HepG2 (cell line): ENCODE results near the gene UBTD1. TPM values are rescaled to one million over a fixed set of nuclear protein-coding genes. Genes with fewer than 3 reads are reported as not detected.

ENCODE experiments used
- GATA4 ChIP-seq: sonication (generic); IDR thresholded peaks from 2 replicates; pipeline ENCODE4 v1.6.1; 2016; ENCODE audit warnings: antibody characterized with exemption, low read depth, borderline replicate concordance
- JARID2 ChIP-seq: sonication (generic); formaldehyde crosslinking; IDR thresholded peaks from 2 replicates; pipeline ENCODE4 v1.8.1; 2023; ENCODE audit warnings: missing genetic modification reagents, inconsistent platforms; ENCODE audit not compliant: insufficient replicate concordance
- MEIS1 ChIP-seq: sonication (generic); formaldehyde crosslinking; IDR thresholded peaks from 2 replicates; pipeline ENCODE4 v1.9.0; 2021; ENCODE audit warnings: mild to moderate bottlenecking, missing genetic modification reagents, moderate library complexity, borderline replicate concordance
- MIXL1 ChIP-seq: IDR thresholded peaks from 2 replicates; pipeline ENCODE4 v1.6.1; 2016
- POGZ ChIP-seq: sonication (generic); formaldehyde crosslinking; IDR thresholded peaks from 2 replicates; pipeline ENCODE4 v1.4.0; 2020; ENCODE audit warnings: mild to moderate bottlenecking, missing genetic modification reagents
- REXO4 ChIP-seq: sonication (generic); formaldehyde crosslinking; IDR thresholded peaks from 2 replicates; pipeline ENCODE4 v1.8.0; 2022; ENCODE audit warnings: missing genetic modification reagents, mild to moderate bottlenecking, borderline replicate concordance
- RFX5 ChIP-seq: IDR thresholded peaks from 2 replicates; pipeline ENCODE4 v1.6.1; 2011; ENCODE audit warnings: low read depth, low read length, improper control_type of control experiment
- TARDBP ChIP-seq: sonication (generic); formaldehyde crosslinking; IDR thresholded peaks from 2 replicates; pipeline ENCODE4 v1.8.0; 2022; ENCODE audit warnings: mild to moderate bottlenecking, missing genetic modification reagents
- ZNF20 ChIP-seq: sonication (generic); formaldehyde crosslinking; IDR thresholded peaks from 2 replicates; pipeline ENCODE4 v1.4.0; 2020; ENCODE audit warnings: mild to moderate bottlenecking, moderate library complexity, missing genetic modification reagents
- ZNF501 ChIP-seq: sonication (generic); formaldehyde crosslinking; IDR thresholded peaks from 2 replicates; pipeline ENCODE4 v1.5.1; 2020; ENCODE audit warnings: mild to moderate bottlenecking, moderate library complexity, missing genetic modification reagents
- ZNF674 ChIP-seq: sonication (generic); formaldehyde crosslinking; IDR thresholded peaks from 2 replicates; pipeline ENCODE4 v1.5.0; 2020; ENCODE audit warnings: low read depth, mild to moderate bottlenecking, missing genetic modification reagents
- ZNF737 ChIP-seq: sonication (generic); formaldehyde crosslinking; IDR thresholded peaks from 2 replicates; pipeline ENCODE4 v1.5.0; 2020; ENCODE audit warnings: missing genetic modification reagents, mild to moderate bottlenecking, borderline replicate concordance
- polyA plus RNA-seq, 8 experiments: library from polyadenylated mRNA; depleted of rRNA in 3 of 8; stranded (reverse) in 7 of 8; unstranded in 1 of 8; fragments of >200 nt; fragmentation: Illumina TruSeq in 4 of 8; extraction: Trizol in 4 of 8; gene quantifications; 2 replicates each; pipeline versions ENCODE4 v1.2.1 to v1.2.3, GENCODE V29; 2011 to 2016; ENCODE audit warnings: low read depth in 4 of 8, missing spikeins in 1 of 8, mixed read lengths in 1 of 8; ENCODE audit not compliant: insufficient read depth in 1 of 8
- total RNA-seq, 5 experiments: library from RNA; depleted of rRNA; stranded (reverse); fragments of >200 nt; fragmentation: Illumina TruSeq; extraction: Trizol; gene quantifications; 2 replicates each; pipeline ENCODE4 v1.2.3, GENCODE V29; 2016; ENCODE audit warnings: low read depth in 1 of 5
- TF ChIP-seq, protein P1 (sequence below): sonication (generic); formaldehyde crosslinking; IDR thresholded peaks from 2 replicates; pipeline ENCODE4 v1.5.1; 2020; ENCODE audit warnings: mild to moderate bottlenecking, moderate library complexity, missing genetic modification reagents
- TF ChIP-seq, protein P2 (sequence below), 2 experiments: IDR thresholded peaks; 2 replicates each; pipeline ENCODE4 v1.6.1; 2011 to 2012; ENCODE audit warnings: low read length in 2 of 2, borderline replicate concordance in 1 of 2, low read depth in 1 of 2, mild to moderate bottlenecking in 1 of 2, moderate library complexity in 1 of 2
- TF ChIP-seq, protein P3 (sequence below): sonication (generic); formaldehyde crosslinking; IDR thresholded peaks from 2 replicates; pipeline ENCODE4 v1.5.0; 2020; ENCODE audit warnings: mild to moderate bottlenecking, missing genetic modification reagents, moderate library complexity
- TF ChIP-seq, protein P4 (sequence below), 2 experiments: sonication (generic) in 1 of 2; formaldehyde crosslinking in 1 of 2; IDR thresholded peaks; 2 replicates each; pipeline versions ENCODE4 v1.6.1 to v1.9.0; 2014 to 2022; ENCODE audit warnings: antibody characterized with exemption in 1 of 2, borderline replicate concordance in 1 of 2, inconsistent platforms in 1 of 2, low read depth in 1 of 2, missing genetic modification reagents in 1 of 2

UBTD1 gene
- total and polyA plus RNA-seq, 2 of the 13 experiments (the other 11 are each of a cell fraction or from before 2014, with no cell fraction given): 7.9 to 10.0 TPM

DNA sequence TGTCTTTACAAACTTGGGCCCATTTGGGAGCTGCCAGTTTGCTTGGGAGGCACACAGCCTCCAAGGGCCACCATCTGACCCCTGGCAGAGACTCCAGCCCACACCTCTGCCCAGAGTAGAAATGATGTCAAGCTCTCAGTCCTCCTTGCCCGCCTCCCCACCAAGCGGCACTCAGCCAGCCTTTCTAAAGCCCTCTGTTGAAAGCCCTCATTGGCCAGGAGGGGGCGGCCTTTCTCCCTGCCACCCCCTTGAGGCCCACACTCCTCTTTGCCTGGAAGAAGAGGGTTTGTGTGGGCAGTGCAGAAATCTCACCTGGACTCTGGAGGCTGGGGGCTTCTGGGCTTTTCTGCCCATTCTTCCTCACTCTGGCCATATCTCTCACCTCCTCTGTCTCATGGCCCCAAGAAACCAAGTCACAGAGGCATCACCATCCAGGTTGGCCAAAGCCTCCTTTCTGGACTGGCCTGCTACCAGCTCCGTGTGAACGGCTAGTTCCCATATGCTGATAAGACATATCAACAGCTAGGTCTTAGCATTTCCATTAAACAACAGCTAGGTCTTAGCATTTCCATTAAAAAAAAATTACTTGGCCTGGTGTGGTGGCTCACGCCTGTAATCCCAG, 36.1 kb downstream of the UBTD1 start (continued):
- TF ChIP-seq, protein P1, sequence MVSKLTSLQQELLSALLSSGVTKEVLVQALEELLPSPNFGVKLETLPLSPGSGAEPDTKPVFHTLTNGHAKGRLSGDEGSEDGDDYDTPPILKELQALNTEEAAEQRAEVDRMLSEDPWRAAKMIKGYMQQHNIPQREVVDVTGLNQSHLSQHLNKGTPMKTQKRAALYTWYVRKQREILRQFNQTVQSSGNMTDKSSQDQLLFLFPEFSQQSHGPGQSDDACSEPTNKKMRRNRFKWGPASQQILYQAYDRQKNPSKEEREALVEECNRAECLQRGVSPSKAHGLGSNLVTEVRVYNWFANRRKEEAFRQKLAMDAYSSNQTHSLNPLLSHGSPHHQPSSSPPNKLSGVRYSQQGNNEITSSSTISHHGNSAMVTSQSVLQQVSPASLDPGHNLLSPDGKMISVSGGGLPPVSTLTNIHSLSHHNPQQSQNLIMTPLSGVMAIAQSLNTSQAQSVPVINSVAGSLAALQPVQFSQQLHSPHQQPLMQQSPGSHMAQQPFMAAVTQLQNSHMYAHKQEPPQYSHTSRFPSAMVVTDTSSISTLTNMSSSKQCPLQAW (CRISPR knock-in tag): no peak
- TF ChIP-seq, protein P2, sequence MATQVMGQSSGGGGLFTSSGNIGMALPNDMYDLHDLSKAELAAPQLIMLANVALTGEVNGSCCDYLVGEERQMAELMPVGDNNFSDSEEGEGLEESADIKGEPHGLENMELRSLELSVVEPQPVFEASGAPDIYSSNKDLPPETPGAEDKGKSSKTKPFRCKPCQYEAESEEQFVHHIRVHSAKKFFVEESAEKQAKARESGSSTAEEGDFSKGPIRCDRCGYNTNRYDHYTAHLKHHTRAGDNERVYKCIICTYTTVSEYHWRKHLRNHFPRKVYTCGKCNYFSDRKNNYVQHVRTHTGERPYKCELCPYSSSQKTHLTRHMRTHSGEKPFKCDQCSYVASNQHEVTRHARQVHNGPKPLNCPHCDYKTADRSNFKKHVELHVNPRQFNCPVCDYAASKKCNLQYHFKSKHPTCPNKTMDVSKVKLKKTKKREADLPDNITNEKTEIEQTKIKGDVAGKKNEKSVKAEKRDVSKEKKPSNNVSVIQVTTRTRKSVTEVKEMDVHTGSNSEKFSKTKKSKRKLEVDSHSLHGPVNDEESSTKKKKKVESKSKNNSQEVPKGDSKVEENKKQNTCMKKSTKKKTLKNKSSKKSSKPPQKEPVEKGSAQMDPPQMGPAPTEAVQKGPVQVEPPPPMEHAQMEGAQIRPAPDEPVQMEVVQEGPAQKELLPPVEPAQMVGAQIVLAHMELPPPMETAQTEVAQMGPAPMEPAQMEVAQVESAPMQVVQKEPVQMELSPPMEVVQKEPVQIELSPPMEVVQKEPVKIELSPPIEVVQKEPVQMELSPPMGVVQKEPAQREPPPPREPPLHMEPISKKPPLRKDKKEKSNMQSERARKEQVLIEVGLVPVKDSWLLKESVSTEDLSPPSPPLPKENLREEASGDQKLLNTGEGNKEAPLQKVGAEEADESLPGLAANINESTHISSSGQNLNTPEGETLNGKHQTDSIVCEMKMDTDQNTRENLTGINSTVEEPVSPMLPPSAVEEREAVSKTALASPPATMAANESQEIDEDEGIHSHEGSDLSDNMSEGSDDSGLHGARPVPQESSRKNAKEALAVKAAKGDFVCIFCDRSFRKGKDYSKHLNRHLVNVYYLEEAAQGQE (IDR thresholded peaks at IDR 0.05; ENCODE audit: borderline replicate concordance in 1 of 2, low read depth in 1 of 2, low read length in 2 of 2): no peak
- TF ChIP-seq ZNF737 (CRISPR knock-in tag) (no peak), ZNF501 (0 out of 2 replicates have a peak, but pooled peaks have one; percentile 45), ZNF20 (no peak), RFX5 (no peak), MIXL1 (CRISPR knock-in tag) (no peak), ZNF674 (CRISPR knock-in tag) (no peak), JARID2 (CRISPR knock-in tag) (no peak), MEIS1 (no peak), GATA4 (no peak), TARDBP (CRISPR knock-in tag) (no peak), POGZ (CRISPR knock-in tag) (no peak), REXO4 (CRISPR knock-in tag) (no peak)
- TF ChIP-seq, protein P3, sequence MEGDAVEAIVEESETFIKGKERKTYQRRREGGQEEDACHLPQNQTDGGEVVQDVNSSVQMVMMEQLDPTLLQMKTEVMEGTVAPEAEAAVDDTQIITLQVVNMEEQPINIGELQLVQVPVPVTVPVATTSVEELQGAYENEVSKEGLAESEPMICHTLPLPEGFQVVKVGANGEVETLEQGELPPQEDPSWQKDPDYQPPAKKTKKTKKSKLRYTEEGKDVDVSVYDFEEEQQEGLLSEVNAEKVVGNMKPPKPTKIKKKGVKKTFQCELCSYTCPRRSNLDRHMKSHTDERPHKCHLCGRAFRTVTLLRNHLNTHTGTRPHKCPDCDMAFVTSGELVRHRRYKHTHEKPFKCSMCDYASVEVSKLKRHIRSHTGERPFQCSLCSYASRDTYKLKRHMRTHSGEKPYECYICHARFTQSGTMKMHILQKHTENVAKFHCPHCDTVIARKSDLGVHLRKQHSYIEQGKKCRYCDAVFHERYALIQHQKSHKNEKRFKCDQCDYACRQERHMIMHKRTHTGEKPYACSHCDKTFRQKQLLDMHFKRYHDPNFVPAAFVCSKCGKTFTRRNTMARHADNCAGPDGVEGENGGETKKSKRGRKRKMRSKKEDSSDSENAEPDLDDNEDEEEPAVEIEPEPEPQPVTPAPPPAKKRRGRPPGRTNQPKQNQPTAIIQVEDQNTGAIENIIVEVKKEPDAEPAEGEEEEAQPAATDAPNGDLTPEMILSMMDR (CRISPR knock-in tag): peak; percentile 83
- TF ChIP-seq, protein P4, sequence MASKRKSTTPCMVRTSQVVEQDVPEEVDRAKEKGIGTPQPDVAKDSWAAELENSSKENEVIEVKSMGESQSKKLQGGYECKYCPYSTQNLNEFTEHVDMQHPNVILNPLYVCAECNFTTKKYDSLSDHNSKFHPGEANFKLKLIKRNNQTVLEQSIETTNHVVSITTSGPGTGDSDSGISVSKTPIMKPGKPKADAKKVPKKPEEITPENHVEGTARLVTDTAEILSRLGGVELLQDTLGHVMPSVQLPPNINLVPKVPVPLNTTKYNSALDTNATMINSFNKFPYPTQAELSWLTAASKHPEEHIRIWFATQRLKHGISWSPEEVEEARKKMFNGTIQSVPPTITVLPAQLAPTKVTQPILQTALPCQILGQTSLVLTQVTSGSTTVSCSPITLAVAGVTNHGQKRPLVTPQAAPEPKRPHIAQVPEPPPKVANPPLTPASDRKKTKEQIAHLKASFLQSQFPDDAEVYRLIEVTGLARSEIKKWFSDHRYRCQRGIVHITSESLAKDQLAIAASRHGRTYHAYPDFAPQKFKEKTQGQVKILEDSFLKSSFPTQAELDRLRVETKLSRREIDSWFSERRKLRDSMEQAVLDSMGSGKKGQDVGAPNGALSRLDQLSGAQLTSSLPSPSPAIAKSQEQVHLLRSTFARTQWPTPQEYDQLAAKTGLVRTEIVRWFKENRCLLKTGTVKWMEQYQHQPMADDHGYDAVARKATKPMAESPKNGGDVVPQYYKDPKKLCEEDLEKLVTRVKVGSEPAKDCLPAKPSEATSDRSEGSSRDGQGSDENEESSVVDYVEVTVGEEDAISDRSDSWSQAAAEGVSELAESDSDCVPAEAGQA (IDR thresholded peaks at IDR 0.05; ENCODE audit: low read depth): no peak
- TF ChIP-seq, protein P4 (CRISPR knock-in tag; IDR thresholded peaks at IDR 0.05; ENCODE audit: borderline replicate concordance): no peak
